Measurements from ENCODE around the gene CETP.
"Not testable (repeated sequence)": the region's sequence is repeated elsewhere in the genome, so short reads cannot be mapped to it uniquely, and the experiment has no call there.

Gene CETP

GRCh38 chr16:56950881-56951771 is 10.6 kb upstream of the CETP start:
- DNase-seq: peak; percentile 76
- in situ Hi-C loops (cut with MboI; ENCODE audit: low pct_unique_long_range_greater_than_20kb, low sequenced_read_pairs): no loop called here

DNA sequence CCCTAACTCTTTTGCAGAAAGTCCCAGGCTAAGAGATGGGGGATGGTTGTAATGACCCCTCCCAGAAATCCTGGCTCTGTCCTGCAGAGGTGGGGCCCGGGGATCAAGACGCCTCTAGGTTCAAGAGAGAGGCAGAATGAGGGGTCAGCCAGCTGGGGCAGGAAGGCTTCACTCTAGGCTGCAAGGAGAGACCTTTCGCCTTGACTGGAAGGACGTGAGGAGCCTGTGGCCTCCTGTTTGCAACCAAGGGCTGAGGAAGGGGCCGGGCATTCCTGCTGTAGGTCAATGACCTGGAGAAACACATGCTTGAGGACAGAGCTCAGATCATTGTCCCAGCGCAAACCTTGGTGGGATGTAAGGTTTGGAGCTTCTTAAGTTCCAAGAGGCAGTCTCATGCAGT is 8.7 kb upstream of the CETP start:
- no peak for DNase-seq
- in situ Hi-C loops (cut with MboI; ENCODE audit: low pct_unique_long_range_greater_than_20kb, low sequenced_read_pairs): no loop called here

DNA sequence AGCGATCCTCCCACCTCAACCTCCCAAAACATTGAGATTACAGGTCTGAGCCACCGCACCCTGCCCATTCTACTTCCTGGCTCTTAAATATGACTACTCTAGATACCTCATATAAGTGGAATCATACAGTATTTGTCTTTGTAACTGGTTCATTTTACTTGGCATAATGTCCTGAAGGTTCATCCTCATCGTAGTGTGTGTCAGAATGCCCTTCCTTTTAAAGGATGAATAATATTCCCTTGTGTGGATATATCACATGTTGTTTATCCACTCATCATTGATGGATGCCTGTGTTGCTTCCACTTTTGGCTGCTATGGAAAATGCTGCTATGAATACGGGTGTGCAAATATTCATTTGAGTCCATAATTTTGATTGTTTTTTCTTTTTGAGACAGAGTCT is 5.7 kb upstream of the CETP start:
- in situ Hi-C loops (cut with MboI; ENCODE audit: low pct_unique_long_range_greater_than_20kb, low sequenced_read_pairs): no loop called here

GRCh38 chr16:56956756-56957155 is 5.0 kb upstream of the CETP start:
- in situ Hi-C loops (cut with MboI; ENCODE audit: low pct_unique_long_range_greater_than_20kb, low sequenced_read_pairs): no loop called here
- no peak for DNase-seq

More for the DNA sequence above, 5.7 kb upstream of the CETP start:
- no peak for DNase-seq

GRCh38 chr16:56960681-56961281 is 969 bp upstream of the CETP start:
- DNase-seq: no peak
- in situ Hi-C loops (cut with MboI; ENCODE audit: low pct_unique_long_range_greater_than_20kb, low sequenced_read_pairs): no loop called here

GRCh38 chr16:56961386-56961785 is 364 bp upstream of the CETP start:
- DNase-seq: no peak
- in situ Hi-C loops (cut with MboI; ENCODE audit: low pct_unique_long_range_greater_than_20kb, low sequenced_read_pairs): no loop called here

DNA sequence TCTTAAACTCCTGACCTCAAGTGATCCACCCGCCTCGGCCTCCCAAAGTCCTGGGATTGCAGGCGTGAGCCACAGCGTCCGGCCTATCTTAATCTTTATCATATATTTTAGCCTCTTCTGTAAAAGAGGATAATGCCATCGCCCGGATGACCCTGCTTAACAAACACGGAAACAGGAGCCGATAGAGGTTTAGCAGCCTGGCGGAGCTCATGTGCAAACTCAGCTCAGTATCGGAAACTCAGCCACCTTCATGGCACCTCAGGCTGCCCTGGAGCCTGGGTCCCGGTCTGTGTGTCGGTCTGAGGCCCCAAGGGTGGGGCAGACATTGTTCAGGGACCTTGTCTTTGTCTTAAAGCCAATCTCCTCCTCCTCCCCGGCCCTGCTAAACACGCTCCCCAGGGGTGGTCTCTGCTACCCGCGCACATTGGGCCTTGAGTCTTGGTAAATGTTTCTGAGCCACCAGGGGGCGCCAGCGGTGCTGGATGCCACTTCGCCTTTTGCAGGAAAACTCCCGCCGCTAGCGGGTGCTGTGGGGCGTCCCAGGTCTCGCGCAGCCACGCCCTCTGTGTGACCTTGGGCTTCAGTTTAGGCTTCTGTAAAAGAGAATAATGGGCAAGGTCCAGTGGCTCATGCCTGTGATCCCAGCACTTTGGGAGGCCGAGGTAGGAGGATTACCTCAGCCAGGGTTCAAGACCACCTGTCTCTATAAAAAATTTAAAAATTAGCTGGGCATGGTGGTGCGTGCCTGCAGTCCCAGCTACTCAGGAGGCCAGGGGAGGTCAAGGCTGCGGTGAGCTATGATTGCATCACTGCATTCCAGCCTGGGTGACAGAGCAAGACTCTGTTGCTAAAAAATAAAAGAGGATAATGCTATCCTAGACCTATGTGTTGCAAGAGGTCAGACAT is 2.7 kb downstream of the CETP start:
- peak; percentile 94 for DNase-seq
- in situ Hi-C loops (cut with MboI; ENCODE audit: low pct_unique_long_range_greater_than_20kb, low sequenced_read_pairs): no loop called here

DNA sequence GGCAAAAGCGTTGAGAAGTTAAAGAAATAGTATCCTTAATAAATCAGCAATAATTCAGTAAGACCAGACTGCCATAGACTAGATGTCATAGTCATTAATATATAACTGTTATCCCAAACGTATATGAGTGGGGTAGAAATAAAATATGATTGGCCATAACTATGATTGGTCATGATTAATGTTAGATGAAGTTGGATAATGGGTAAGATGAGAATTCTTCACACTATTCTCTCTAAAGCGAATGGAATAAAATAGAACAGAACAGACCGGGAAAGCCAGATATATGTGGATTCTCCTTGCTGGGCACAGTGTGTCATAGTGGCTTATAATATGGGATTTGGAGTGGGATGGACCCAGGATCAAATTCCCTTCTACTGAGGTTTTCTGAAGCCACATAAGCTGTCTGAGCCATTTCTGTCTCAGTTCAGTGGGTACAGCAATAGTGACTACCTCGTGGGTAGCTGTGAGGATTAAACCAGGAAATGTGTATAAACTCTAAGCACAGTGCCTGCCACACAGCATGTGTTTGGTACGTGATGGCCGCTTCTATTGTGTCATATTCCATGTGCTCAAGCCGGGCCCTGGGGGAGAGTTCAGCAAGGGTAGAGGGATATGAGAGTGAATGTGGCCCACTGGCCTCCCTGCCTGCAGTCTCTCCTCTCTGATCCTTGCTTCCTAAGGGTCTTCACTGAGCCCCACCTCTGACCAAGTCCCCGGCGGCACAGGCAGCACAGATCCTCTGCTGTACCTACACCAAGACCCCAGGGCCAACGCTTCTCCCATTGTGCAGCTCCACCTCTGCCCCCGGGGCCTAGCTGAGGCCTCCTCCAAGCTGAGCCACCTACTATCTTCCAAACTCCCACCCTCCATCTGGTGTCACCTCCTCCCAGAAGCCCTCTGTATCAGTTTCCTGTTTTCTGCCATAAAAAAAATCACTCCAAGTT is 3.7 kb downstream of the CETP start:
- DNase-seq: peak; percentile 44

DNA sequence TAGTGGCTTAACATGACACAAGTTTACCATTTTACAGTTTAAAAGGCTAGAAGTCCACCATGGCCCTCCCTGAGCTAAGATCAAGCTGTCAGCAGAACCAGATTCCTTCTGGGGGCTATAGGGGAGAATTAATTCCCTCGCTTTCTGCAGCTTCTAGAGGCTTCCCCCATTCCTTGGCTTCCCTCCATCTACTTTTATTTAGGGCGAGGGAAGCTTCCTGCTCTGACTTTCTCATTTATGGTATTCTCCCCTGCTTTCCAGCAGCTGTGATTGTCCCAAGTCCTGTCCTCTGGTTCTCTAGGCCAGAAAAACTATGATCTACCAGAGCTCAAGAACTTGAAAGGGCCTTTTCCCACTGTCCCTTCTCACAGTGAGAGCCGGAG is 4.3 kb downstream of the CETP start:
- DNase-seq: no peak
- in situ Hi-C loops (cut with MboI; ENCODE audit: low pct_unique_long_range_greater_than_20kb, low sequenced_read_pairs): no loop called here

More for the DNA sequence above, 3.7 kb downstream of the CETP start:
- in situ Hi-C loops (cut with MboI; ENCODE audit: low pct_unique_long_range_greater_than_20kb, low sequenced_read_pairs): no loop called here

GRCh38 chr16:56967733-56968132 is 6.0 kb downstream of the CETP start:
- DNase-seq: no peak
- in situ Hi-C loops (cut with MboI; ENCODE audit: low pct_unique_long_range_greater_than_20kb, low sequenced_read_pairs): no loop called here

GRCh38 chr16:56969769-56970168 is 8.0 kb downstream of the CETP start:
- no peak for DNase-seq
- in situ Hi-C loops (cut with MboI; ENCODE audit: low pct_unique_long_range_greater_than_20kb, low sequenced_read_pairs): no loop called here

DNA sequence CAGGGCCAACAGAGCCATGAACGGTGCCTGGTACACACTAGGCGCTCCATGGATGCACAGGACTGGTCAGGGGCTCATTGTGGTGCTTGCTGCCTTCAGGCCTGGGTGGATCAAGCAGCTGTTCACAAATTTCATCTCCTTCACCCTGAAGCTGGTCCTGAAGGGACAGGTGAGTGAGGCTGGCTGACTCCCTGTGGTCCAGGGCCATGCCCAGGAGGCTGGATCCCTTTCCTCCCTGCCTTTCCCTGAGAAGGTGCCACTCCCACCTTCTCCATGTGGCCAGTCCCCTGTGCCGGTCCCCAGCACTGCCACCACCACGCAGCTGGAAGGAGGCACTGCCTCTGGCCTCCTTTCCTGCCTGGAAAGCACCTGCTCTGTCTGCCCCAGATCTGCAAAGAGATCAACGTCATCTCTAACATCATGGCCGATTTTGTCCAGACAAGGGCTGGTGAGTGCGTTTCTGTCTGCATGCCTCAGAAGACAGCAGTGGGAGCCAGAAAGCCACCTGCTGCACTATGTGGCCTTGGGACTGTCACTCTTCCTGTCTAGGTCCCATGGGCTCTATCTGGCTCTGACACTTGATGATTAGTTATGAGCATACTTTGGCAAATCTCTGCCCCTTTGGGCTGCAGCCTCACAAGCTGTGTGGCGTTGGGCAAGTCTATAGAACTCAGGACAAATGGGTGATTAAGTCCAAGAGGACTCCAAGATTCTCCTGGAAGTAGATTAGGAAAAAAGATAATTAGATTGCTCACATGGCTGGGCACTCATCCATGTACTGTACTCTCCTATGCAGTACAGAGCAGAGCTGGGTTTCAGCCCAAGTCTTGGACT is 9.4 kb downstream of the CETP start:
- in situ Hi-C loops (cut with MboI; ENCODE audit: low pct_unique_long_range_greater_than_20kb, low sequenced_read_pairs): no loop called here
- no peak for DNase-seq

GRCh38 chr16:56971768-56972043 is 10.0 kb downstream of the CETP start:
- in situ Hi-C loops (cut with MboI; ENCODE audit: low pct_unique_long_range_greater_than_20kb, low sequenced_read_pairs): no loop called here
- DNase-seq: no peak

- in situ Hi-C loops (cut with MboI; ENCODE audit: low pct_unique_long_range_greater_than_20kb, low sequenced_read_pairs): no loop called here
Measured at GRCh38 chr16:56972403-56973293, 10.9 kb downstream of the CETP start.

DNA sequence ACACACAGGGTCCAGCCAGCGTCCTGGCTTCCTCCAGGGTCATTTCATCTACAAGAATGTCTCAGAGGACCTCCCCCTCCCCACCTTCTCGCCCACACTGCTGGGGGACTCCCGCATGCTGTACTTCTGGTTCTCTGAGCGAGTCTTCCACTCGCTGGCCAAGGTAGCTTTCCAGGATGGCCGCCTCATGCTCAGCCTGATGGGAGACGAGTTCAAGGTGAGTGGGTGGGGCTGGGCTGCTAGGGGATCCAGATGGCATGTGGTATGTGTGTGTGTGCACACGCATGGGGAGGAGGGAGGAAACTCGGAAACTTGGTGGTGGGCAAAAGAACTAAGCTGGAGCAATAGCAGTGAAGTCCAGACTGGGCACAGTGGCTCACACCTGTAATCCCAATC is 11.5 kb downstream of the CETP start:
- DNase-seq: no peak
- in situ Hi-C loops (cut with MboI; ENCODE audit: low pct_unique_long_range_greater_than_20kb, low sequenced_read_pairs): no loop called here

More at GRCh38 chr16:56972403-56973293, 10.9 kb downstream of the CETP start:
- DNase-seq: no peak

GRCh38 chr16:56973899-56974298 is 12.1 kb downstream of the CETP start:
- DNase-seq; in situ Hi-C loops (cut with MboI; ENCODE audit: low pct_unique_long_range_greater_than_20kb, low sequenced_read_pairs): not testable (repeated sequence)
